Measurements from ENCODE around the gene RASAL3. TPM values are rescaled to one million over a fixed set of nuclear protein-coding genes. Genes with fewer than 3 reads are reported as not detected.
"Not testable (repeated sequence)": the region's sequence is repeated elsewhere in the genome, so short reads cannot be mapped to it uniquely, and the experiment has no call there.

RASAL3 gene
- total RNA-seq, 2 experiments from 2014 or later = 104 to 107 TPM

DNA sequence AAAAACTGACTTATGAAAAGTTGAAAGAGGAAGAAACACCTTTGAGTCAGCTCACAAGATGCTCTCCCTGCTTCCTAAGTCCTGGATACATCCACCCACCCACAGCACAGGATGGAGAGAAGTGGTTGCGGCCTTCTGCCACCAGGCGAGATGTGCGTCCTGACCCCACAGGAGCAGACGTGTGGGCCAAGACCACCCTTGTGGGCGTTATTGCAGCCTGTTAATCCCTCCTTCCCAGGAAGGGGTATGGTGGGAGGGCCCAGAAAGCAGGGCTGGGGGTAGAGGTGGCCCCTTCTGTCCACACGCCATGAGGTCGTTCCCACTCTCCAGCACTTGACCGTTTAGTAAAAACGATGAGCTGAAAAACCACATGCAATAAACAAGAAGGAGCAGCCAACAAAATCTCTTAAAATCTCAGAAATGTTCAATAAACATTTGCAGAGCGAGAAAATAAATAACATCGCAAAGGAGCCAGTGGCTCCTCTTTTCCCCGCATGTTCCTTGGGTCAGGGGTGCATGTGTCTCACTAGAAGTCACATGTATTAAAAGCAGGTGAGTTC is 43.1 kb downstream of the RASAL3 start:
- Mint-ChIP-seq H3K4me1 (ENCODE audit: low read depth) (peaks cover 33% of the 10 kb centered on the region), H3K36me3 (ENCODE audit: low read depth) (peaks cover 49% of the 10 kb centered on the region), H3K9me3 (ENCODE audit: insufficient read depth) (no peaks in the 10 kb centered on the region), H3K27ac (no peak overlapping the region), H3K4me3 (no peak overlapping the region), H3K27me3 (ENCODE audit: low read depth) (no peaks in the 10 kb centered on the region)
- DNase-seq = no peak
- POLR2A ChIA-PET = interaction anchor here (0.9 kb wide), 1 partner anchor 12 kb away, joined by 3 read pairs; no protein-coding TSS in a partner anchor
- no peak for ATAC-seq
- CTCF ChIA-PET = interaction anchor here (0.9 to 8.6 kb wide), 9 partner anchors 9 to 133 kb away, joined by 3 to 259 read pairs (median 39); partner anchors contain the start of gene AKAP8

DNA sequence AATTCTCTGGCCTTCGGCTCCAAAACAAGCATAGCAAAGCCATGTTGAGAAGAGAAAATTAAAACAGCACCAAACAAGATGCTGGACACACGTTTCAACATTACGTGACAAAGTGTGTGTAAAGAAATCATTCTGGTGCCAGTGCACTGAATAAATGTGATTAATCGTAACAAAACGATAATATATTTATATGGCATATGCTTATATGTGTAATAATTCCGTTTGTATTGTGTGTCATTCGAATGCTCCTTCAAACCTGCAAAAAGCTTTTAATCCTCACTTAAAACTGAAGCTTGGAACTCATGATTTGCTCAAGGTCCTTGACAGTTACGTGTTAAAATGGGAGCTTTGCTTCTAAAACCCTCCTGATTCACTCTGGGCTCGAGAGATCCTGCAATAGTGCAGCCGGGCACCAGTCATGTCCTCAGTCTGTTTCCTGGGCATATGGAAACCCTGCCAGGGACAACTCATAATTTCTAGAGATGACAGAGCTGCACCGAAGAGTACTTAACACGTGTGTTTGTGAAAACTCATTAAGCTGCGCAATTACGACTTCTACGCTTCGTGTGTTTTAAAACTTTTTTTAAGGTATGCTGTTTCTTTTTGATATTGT is 44.8 kb downstream of the RASAL3 start:
- Mint-ChIP-seq H3K9me3 (ENCODE audit: insufficient read depth) (no peaks in the 10 kb centered on the region), H3K4me3 (peak overlapping the region; percentile 99), H3K27me3 (ENCODE audit: low read depth) (no peaks in the 10 kb centered on the region), H3K4me1 (ENCODE audit: low read depth) (peaks cover 41% of the 10 kb centered on the region), H3K27ac (peak overlapping the region; percentile 99), H3K36me3 (ENCODE audit: low read depth) (peaks cover 47% of the 10 kb centered on the region)
- POLR2A ChIA-PET = interaction anchor here (0.8 to 5.0 kb wide), 24 partner anchors 10 to 141 kb away, joined by 3 to 44 read pairs (median 7); partner anchors contain the start of genes AKAP8, RASAL3 and WIZ
- ATAC-seq (no peak), DNase-seq (no peak)
- CTCF ChIA-PET = interaction anchor here (0.7 to 8.6 kb wide), 43 partner anchors 10 to 1306 kb away, joined by 3 to 259 read pairs (median 5); partner anchors contain the start of genes AKAP8, BRD4, FAM32A and PGLYRP2

DNA sequence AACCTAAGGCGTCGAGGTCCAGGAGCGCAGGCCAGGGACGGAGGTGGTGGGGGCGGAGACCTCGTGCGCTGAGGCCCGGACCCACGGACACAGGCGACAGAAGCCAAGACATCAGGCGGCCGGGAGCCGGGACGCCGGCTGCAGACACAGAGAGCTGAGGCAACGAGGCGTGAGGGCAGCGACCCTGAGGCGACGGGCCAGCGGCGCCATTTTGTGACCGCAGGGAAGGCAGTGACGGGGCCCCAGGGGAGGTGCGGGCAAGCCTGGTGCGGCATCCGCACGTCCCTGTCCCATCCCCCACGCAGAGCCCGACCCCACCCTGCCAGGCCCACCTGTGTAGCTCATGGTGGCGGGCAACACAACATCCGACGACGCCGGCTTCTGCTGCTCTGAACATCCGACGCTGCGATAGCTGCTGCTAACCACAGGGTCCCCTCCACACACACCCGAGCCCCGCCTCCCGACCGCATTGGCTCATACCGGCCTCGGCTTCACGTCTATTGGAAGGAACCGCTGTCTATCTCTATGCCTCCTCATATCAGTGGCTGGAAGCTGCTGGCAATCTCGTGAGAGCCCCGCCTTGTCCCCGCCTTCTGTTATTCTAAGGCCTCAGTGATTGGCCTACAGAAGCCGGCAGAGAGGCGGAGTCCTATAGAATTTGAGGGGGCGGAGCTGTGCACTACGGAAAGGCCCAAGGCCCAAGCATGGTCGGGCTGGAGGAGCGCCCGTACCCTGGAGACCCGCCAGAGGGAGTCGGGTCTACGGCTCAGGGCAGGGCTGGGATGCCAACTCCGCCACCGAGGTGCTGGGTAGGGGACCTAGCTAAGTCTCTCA is 45.5 kb downstream of the RASAL3 start, which contains the start of gene AKAP8L:
AKAP8L (minus strand) TSS at position 410 of the 834 bp plus-strand sequence; CDS start at position 345, 65 bp downstream.
- Mint-ChIP-seq H3K4me3 (peak within 1 kb of the TSS; percentile 99), H3K27me3 (ENCODE audit: low read depth) (no peaks in the 10 kb centered on the region), H3K36me3 (ENCODE audit: low read depth) (peaks cover 41% of the 10 kb centered on the region), H3K4me1 (ENCODE audit: low read depth) (peaks cover 41% of the 10 kb centered on the region), H3K9me3 (ENCODE audit: insufficient read depth) (no peaks in the 10 kb centered on the region), H3K27ac (peak within 1 kb of the TSS; percentile 99)
- CTCF ChIA-PET = interaction anchor here (0.7 to 8.6 kb wide), 41 partner anchors 9 to 1307 kb away, joined by 3 to 259 read pairs (median 6); partner anchors contain the start of genes AKAP8, BRD4 and FAM32A
- DNase-seq (peak; percentile 100), ATAC-seq (peak; percentile 98)
- POLR2A ChIA-PET = interaction anchor here (0.5 to 5.0 kb wide), 27 partner anchors 9 to 142 kb away, joined by 3 to 44 read pairs (median 7); partner anchors contain the start of genes AKAP8, RASAL3 and WIZ

DNA sequence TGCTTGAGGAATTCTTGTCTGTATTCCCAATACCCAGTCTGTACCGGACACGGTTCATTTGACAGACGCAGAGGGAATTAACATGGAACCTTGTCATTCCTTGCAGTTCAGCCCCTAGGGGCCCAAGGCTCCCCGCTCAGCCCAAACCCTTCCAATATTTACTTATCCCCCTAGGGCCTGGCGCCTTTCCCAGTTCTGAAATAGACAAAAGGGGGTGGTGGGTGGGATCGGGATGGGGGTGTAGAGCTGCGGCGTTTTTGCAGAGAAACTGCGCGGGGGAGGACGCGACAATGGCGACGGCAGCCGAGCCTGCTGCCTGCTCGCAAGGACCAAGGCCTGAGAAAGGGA is 46.1 kb downstream of the RASAL3 start:
- Mint-ChIP-seq H3K36me3 (ENCODE audit: low read depth) (peaks cover 38% of the 10 kb centered on the region), H3K4me1 (ENCODE audit: low read depth) (peaks cover 44% of the 10 kb centered on the region), H3K27ac (peak overlapping the region; percentile 99), H3K9me3 (ENCODE audit: insufficient read depth) (no peaks in the 10 kb centered on the region), H3K27me3 (ENCODE audit: low read depth) (no peaks in the 10 kb centered on the region), H3K4me3 (peak overlapping the region; percentile 99)
- ATAC-seq (no peak), DNase-seq (no peak)
- ChIA-PET CTCF (interaction anchor here (0.9 to 8.6 kb wide), 21 partner anchors 8 to 767 kb away, joined by 3 to 259 read pairs (median 11); partner anchors contain the start of genes AKAP8 and FAM32A), POLR2A (interaction anchor here (0.5 to 5.0 kb wide), 18 partner anchors 8 to 142 kb away, joined by 3 to 44 read pairs (median 9); partner anchors contain the start of genes AKAP8, RASAL3 and WIZ)

DNA sequence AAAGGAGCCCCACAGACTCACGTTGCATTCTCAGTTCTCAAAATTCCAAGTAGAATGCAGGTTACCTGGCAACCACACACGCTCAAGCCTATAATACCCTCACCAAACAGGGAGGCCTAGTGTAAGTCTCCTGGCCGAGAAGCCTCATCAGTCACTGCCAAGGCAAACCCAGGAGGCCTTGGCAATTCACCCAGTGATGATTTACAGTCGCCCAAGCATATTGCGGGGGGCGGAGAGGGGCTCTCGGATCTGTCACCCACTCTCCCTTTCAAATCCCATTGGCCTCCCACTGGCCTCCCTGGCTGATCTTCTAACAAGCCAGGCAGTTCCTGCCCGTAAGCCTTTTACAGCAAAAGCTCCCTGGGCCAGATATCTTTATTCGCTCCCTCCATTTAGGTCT is 46.6 kb downstream of the RASAL3 start:
- Mint-ChIP-seq H3K9me3 (ENCODE audit: insufficient read depth) (no peaks in the 10 kb centered on the region), H3K36me3 (ENCODE audit: low read depth) (peaks cover 33% of the 10 kb centered on the region), H3K4me3 (peak overlapping the region; percentile 99), H3K27ac (peak overlapping the region; percentile 99), H3K4me1 (ENCODE audit: low read depth) (peaks cover 49% of the 10 kb centered on the region), H3K27me3 (ENCODE audit: low read depth) (no peaks in the 10 kb centered on the region)
- ATAC-seq (no peak), DNase-seq (no peak)
- ChIA-PET CTCF (interaction anchor here (1.0 to 8.6 kb wide), 6 partner anchors 8 to 137 kb away, joined by 4 to 259 read pairs (median 26); no protein-coding TSS in a partner anchor), POLR2A (interaction anchor here (1.0 to 5.0 kb wide), 8 partner anchors 13 to 419 kb away, joined by 3 to 44 read pairs (median 14); partner anchors contain the start of genes AKAP8, RASAL3 and WIZ)

DNA sequence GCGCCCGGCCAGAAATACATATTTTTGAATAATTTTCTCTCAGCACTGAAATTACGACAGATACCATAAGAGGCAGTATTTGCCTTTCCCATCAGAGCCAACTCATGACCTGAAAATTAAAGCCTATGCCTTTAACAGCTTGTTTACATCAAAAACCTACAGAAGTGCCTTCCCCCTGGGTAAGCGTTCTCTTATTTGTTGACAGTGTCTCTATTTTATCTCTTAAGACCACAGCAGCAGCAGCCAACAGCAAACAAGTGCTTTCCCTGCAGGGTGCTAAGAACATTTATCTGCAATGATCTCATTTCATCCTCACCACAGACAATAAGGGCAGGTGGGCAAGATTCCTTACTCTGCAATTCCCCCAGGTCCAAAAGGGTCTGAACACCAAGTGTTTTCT is 51.5 kb downstream of the RASAL3 start:
- ATAC-seq = no peak
- no peak for DNase-seq
- Mint-ChIP-seq H3K4me3 (no peak overlapping the region), H3K36me3 (ENCODE audit: low read depth) (peaks cover 34% of the 10 kb centered on the region), H3K9me3 (ENCODE audit: insufficient read depth) (no peaks in the 10 kb centered on the region), H3K4me1 (ENCODE audit: low read depth) (peaks cover 37% of the 10 kb centered on the region), H3K27me3 (ENCODE audit: low read depth) (no peaks in the 10 kb centered on the region), H3K27ac (peak overlapping the region; percentile 9)
- POLR2A ChIA-PET = interaction anchor here (0.6 to 1.2 kb wide), 3 partner anchors 21 to 64 kb away, joined by 3 to 4 read pairs (median 3); no protein-coding TSS in a partner anchor
- CTCF ChIA-PET = interaction anchor here (0.5 to 1.3 kb wide), 2 partner anchors 135 to 143 kb away, joined by 3 to 7 read pairs; no protein-coding TSS in a partner anchor

DNA sequence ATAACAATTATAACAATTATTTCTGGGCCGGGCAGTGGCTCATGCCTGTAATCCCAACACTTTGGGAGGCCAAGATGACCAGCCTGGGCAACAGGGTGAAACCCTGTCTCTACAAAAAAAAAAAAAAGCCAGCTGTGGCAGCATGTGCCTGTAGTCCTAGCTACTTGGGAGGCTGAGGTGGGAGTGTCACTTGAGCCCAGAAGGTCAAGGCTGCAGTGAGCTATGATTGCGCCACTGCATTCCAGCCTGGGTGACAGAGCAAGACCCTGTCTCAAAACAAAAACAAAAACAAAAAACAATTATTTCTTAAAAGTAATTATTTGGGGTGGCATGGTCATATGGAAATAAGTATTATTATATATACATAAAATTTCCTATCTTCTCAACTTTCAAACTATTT is 53.0 kb downstream of the RASAL3 start:
- DNase-seq; H3K4me3 Mint-ChIP-seq; H3K9me3 Mint-ChIP-seq (ENCODE audit: insufficient read depth); ATAC-seq; POLR2A ChIA-PET; H3K27ac Mint-ChIP-seq; H3K27me3 Mint-ChIP-seq (ENCODE audit: low read depth): not testable (repeated sequence)
- H3K4me1 Mint-ChIP-seq (ENCODE audit: low read depth) = peaks cover 25% of the 10 kb centered on the region
- peaks cover 33% of the 10 kb centered on the region for H3K36me3 Mint-ChIP-seq (ENCODE audit: low read depth)
- CTCF ChIA-PET = interaction anchor here (2.7 kb wide), 1 partner anchor 7 kb away, joined by 11 read pairs; the partner anchor contains the start of gene AKAP8L

DNA sequence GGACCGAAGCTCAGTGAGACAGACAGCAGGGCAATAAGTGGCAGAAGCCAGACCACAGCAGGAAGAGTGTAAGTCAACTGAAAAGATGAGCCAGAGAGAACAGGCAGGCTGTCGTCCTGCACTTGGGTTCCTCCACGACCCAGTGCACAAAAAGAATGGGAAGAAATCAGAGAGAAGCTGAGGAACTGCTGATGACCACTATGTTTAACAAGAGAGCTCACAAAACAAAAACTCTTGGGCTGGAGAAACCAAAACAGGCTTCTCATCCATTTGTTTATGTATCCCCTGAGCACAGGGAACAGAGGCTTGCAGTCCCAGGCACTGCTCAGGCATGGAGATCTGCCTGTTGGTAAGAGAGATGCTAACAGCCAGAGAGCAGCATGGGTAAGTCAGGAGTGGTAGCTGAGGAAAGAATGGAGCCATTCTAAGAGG is 59.5 kb downstream of the RASAL3 start:
- ATAC-seq = no peak
- no peaks in the 10 kb centered on the region for H3K9me3 Mint-ChIP-seq (ENCODE audit: insufficient read depth)

DNA sequence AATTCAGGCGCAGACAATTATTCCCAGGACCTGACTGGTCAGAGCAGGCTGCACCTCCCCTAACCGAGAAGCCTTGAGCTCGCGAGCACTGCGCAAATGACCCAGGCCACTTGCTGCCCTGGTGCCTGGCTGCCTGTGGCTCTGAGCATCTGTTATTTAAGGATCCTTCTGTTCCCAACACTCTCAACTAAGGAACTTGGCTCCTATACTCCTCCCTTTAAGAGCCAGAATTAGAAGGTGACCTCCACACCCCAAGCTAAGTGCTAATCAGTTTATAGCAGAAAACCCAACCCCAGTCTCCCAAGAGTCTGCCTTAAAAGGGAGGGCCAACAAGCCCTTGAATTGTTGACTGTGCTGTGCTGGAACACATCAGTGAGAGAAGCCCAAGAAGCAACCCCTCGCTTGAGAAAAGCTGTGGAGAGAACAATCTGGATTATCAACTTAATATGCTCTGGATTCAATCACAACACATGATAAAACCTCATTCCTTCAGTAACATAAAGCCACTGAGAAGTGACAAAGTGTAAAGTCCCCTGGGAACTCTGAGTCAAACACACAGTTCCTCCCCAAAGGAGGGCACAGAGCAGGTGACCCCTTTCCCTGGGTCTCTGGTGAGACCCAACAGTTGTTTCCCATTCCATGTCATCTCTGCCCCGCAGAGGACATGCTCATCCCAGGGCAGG is 60.1 kb downstream of the RASAL3 start:
- Mint-ChIP-seq H3K4me1 (ENCODE audit: low read depth) (peaks cover 12% of the 10 kb centered on the region), H3K27me3 (ENCODE audit: low read depth) (no peaks in the 10 kb centered on the region), H3K27ac (peak overlapping the region; percentile 47), H3K36me3 (ENCODE audit: low read depth) (peaks cover 32% of the 10 kb centered on the region), H3K4me3 (no peak overlapping the region), H3K9me3 (ENCODE audit: insufficient read depth) (no peaks in the 10 kb centered on the region)
- ChIA-PET POLR2A (interaction anchor here (1.4 kb wide), 1 partner anchor 15 kb away, joined by 4 read pairs; the partner anchor contains the start of gene AKAP8L), CTCF (interaction anchor here (2.8 kb wide), 1 partner anchor 15 kb away, joined by 10 read pairs; the partner anchor contains the start of gene AKAP8L)
- DNase-seq (no peak), ATAC-seq (no peak)

More for the DNA sequence above, 59.5 kb downstream of the RASAL3 start:
- Mint-ChIP-seq H3K4me1 (ENCODE audit: low read depth) (peaks cover 14% of the 10 kb centered on the region), H3K27me3 (ENCODE audit: low read depth) (no peaks in the 10 kb centered on the region), H3K36me3 (ENCODE audit: low read depth) (peaks cover 38% of the 10 kb centered on the region), H3K4me3 (no peak overlapping the region), H3K27ac (peak overlapping the region; percentile 47)
- ChIA-PET CTCF (interaction anchor here (2.8 kb wide), 1 partner anchor 14 kb away, joined by 10 read pairs; the partner anchor contains the start of gene AKAP8L), POLR2A (interaction anchor here (1.4 kb wide), 1 partner anchor 14 kb away, joined by 4 read pairs; the partner anchor contains the start of gene AKAP8L)
- no peak for DNase-seq

DNA sequence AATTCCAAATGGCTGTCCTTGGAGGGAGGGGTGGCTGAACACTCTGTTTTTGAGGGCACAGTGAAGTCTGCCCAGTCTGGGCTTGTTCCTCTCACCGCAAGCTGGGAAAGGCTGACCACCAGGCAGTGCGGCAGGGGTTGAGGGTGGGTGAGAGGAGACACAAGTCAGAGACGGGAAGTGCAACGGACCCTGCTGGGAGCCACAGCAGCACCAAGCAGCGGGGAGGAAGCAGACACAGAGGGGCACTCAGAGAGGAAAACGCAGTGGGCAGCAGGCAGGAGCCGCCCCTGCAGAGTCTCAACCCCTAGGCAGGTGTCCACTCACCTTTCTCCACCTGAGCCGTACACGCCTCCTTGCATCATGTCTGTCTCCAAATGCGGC is 61.2 kb downstream of the RASAL3 start:
- H3K4me3 Mint-ChIP-seq = no peak overlapping the region
- ChIA-PET CTCF (no interaction called here), POLR2A (no interaction called here)
- H3K27ac Mint-ChIP-seq = no peak overlapping the region
- no peaks in the 10 kb centered on the region for H3K27me3 Mint-ChIP-seq (ENCODE audit: low read depth)
- peaks cover 31% of the 10 kb centered on the region for H3K36me3 Mint-ChIP-seq (ENCODE audit: low read depth)
- H3K4me1 Mint-ChIP-seq (ENCODE audit: low read depth) = peaks cover 12% of the 10 kb centered on the region
- DNase-seq (no peak), ATAC-seq (no peak)
- H3K9me3 Mint-ChIP-seq (ENCODE audit: insufficient read depth) = no peaks in the 10 kb centered on the region
